ENCODE results near the gene FBXO3. TPM values are rescaled to one million over a fixed set of nuclear protein-coding genes. Genes with fewer than 3 reads are reported as not detected.

Gene FBXO3
- total RNA-seq, 1 experiment from 2014 or later: 18.9 TPM

DNA sequence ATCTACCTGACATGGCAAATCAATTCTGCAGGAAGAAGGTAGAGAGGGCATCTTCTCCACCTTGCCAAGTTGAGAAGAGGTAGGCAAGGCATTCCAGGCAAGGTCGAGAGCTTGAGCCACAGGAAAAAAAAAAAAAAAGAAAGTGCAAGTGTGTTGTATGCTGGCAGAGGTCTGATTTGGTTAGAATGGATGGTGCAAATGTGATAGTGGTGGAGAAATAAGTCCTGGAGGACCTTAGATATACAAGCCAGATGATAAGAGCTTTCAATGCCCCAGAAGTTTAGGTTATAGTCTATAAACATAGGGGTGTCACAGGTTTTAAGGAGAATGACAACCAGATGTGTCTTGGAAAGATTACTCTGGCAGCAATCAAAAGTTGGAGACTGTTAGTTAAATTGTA lies 1.4 kb downstream of the FBXO3 start:
- Histone ChIP-seq H3K79me2 (ENCODE audit: insufficient read depth, low read length) (no peaks in the 10 kb centered on the region; the same call in 1 of the 2 replicates), H3K27ac (ENCODE audit: insufficient read length, low read depth, low read length) (no peak overlapping the region), H3K56ac (ENCODE audit: insufficient read length, low read depth, low read length) (no peak overlapping the region), H3K9ac (ENCODE audit: extremely low read depth, insufficient read length, low read length) (no peak overlapping the region), H3T11ph (ENCODE audit: low read length) (no peak overlapping the region), H2BK15ac (ENCODE audit: low read depth, low read length) (no peak overlapping the region), H3K4me1 (ENCODE audit: insufficient read depth, low read length) (peaks cover 3% of the 10 kb centered on the region), H3K23me2 (ENCODE audit: insufficient read length, low read depth, low read length, poor library complexity, severe bottlenecking) (peaks cover 12% of the 10 kb centered on the region), H3K4ac (ENCODE audit: low read depth, low read length) (no peak overlapping the region), H3K27me3 (ENCODE audit: insufficient read depth, low read length) (peaks cover 5% of the 10 kb centered on the region; the same call in 1 of the 2 replicates), H2BK12ac (ENCODE audit: insufficient read length, low read depth, low read length) (no peak overlapping the region), H4K5ac (ENCODE audit: insufficient read length, low read depth, low read length) (no peak overlapping the region), H3K23ac (ENCODE audit: insufficient read length, low read depth, low read length) (no peak overlapping the region), H4K20me1 (ENCODE audit: control insufficient read depth, insufficient read depth, insufficient read length) (no peaks in the 10 kb centered on the region), H3K9me3 (ENCODE audit: control insufficient read depth, low read depth, low read length) (no peaks in the 10 kb centered on the region), H2BK5ac (ENCODE audit: insufficient read length, low read length) (no peak overlapping the region), H3K18ac (ENCODE audit: insufficient read length, low read depth, low read length) (no peak overlapping the region), H2AK5ac (ENCODE audit: insufficient read length, low read length) (no peak overlapping the region), H3K79me1 (ENCODE audit: insufficient read depth, low read depth, low read length, poor library complexity, severe bottlenecking) (peaks cover 2% of the 10 kb centered on the region), H4K91ac (ENCODE audit: insufficient read length, low read depth, low read length) (no peak overlapping the region), H4K8ac (replicated peaks; ENCODE audit: insufficient read length, low read depth, low read length) (no peak overlapping the region), H2AFZ (ENCODE audit: low read length) (no peak overlapping the region), H2BK120ac (ENCODE audit: low read depth, low read length, poor library complexity, severe bottlenecking) (no peak overlapping the region), H3K14ac (ENCODE audit: insufficient read depth, low read length) (no peak overlapping the region), H2BK20ac (ENCODE audit: low read depth, low read length, poor library complexity, severe bottlenecking) (no peak overlapping the region), H3K4me2 (ENCODE audit: insufficient read depth, insufficient read length, low read length) (no peak overlapping the region)
- no CpG with 5 or more reads among the region's 1 CpG for WGBS (ENCODE audit: extremely low coverage, insufficient read length, low lambda C conversion rate)
- TF ChIP-seq, protein P1, sequence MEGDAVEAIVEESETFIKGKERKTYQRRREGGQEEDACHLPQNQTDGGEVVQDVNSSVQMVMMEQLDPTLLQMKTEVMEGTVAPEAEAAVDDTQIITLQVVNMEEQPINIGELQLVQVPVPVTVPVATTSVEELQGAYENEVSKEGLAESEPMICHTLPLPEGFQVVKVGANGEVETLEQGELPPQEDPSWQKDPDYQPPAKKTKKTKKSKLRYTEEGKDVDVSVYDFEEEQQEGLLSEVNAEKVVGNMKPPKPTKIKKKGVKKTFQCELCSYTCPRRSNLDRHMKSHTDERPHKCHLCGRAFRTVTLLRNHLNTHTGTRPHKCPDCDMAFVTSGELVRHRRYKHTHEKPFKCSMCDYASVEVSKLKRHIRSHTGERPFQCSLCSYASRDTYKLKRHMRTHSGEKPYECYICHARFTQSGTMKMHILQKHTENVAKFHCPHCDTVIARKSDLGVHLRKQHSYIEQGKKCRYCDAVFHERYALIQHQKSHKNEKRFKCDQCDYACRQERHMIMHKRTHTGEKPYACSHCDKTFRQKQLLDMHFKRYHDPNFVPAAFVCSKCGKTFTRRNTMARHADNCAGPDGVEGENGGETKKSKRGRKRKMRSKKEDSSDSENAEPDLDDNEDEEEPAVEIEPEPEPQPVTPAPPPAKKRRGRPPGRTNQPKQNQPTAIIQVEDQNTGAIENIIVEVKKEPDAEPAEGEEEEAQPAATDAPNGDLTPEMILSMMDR (conservative IDR thresholded peaks at IDR 0.05): no peak
- Mint-ChIP-seq H3K9me3 (no peaks in the 10 kb centered on the region; a peak in 1 of 5 replicates), H3K4me1 (peaks cover 22 to 25% of the 10 kb centered on the region in 2 experiments), H3K27ac (no peak overlapping the region), H3K27me3 (ENCODE audit: low read depth) (peaks cover 38% of the 10 kb centered on the region), H3K36me3 (ENCODE audit: insufficient read depth in 1 of 3, low read depth in 3 of 3) (peaks cover 0 to 1% (median 0%) of the 10 kb centered on the region in 3 experiments; a peak in 4 of 7 replicates), H3K4me3 (peak overlapping the region; percentile 94 to 95; a peak in 2 of 5 replicates)
- DNase-seq: no peak

Measured in H9 (cell line).